GM12864 (cell line): ENCODE measurements around the gene LRBA.
"Not testable (repeated sequence)": the region's sequence is repeated elsewhere in the genome, so short reads cannot be mapped to it uniquely, and the experiment has no call there.

Experiments
- DNase-seq: peaks from one replicate; pipeline ENCODE4 v3.0.0-alpha.2; 2011; ENCODE audit warnings: low read depth
- H3K4me3 ChIP-seq: 2 replicates; pipeline ENCODE4 v1.5.1; 2011; ENCODE audit warnings: mild to moderate bottlenecking, low read depth, low read length, control low read depth
- CTCF ChIP-seq: IDR thresholded peaks from 2 replicates; pipeline ENCODE4 v1.5.1; 2011; ENCODE audit warnings: low read depth, mild to moderate bottlenecking, moderate library complexity, low read length, control low read depth, inconsistent platforms; ENCODE audit errors: missing control alignments

The LRBA gene

GRCh38 chr4:150971901-150972300 is 43.2 kb downstream of the LRBA start:
- no peak for TF ChIP-seq CTCF
- no peak for DNase-seq
- no peak overlapping the region for H3K4me3 ChIP-seq

GRCh38 chr4:150970685-150971151 is 44.4 kb downstream of the LRBA start:
- TF ChIP-seq CTCF = no peak
- no peak for DNase-seq
- H3K4me3 ChIP-seq = no peak overlapping the region

- DNase-seq = no peak
- no peak overlapping the region for H3K4me3 ChIP-seq
- TF ChIP-seq CTCF = no peak
Observed at GRCh38 chr4:150964754-150965153, 50.3 kb downstream of the LRBA start.

GRCh38 chr4:150963602-150964345 is 51.3 kb downstream of the LRBA start:
- not testable (repeated sequence) for DNase-seq, H3K4me3 ChIP-seq

- TF ChIP-seq CTCF = no peak
- DNase-seq = no peak
- H3K4me3 ChIP-seq = no peak overlapping the region
Observed at GRCh38 chr4:150962245-150962644, 52.8 kb downstream of the LRBA start.

GRCh38 chr4:150961566-150961965 is 53.5 kb downstream of the LRBA start:
- no peak for DNase-seq
- no peak overlapping the region for H3K4me3 ChIP-seq
- no peak for TF ChIP-seq CTCF

- TF ChIP-seq CTCF = peak; percentile 54
- no peak overlapping the region for H3K4me3 ChIP-seq
- no peak for DNase-seq
Observed at GRCh38 chr4:150960818-150961217, 54.3 kb downstream of the LRBA start.
